ENCODE measurements around the gene CALB2.
"Not testable (repeated sequence)": the region's sequence is repeated elsewhere in the genome, so short reads cannot be mapped to it uniquely, and the experiment has no call there.

The CALB2 gene

DNA sequence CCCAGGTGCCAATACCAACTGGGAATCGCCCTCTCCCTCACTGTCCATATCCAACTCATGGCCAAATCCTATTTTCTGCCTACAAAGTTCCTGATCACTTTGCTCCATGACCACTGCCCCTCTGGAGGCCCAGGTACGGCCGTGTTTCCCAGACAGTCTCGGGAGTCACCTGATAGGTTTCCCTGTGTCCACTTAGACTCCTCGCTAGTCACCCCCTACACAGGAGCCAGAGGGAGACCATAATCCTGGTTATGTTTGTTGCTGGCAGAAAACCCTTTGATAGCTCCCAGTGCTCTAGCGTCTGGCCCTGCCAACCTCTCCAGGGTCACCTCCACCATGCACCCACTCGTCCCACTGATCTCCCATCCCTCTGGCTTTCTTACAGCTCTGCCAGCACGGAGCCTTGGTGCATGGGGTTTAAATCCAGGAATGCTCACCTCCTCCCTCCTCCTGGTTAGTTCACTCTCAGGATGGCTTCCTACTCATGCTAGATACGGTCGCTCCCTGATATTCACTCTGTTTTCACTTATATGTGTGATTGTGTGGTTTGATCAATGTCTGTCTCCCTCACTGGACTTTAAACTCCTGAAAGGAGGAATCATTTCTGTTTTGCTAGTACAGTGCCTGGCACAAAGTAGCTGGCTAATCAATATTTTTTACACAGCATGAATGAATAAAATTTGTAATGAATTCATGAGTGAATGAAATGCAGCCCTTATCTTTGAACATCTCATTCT is 7.5 kb upstream of the CALB2 start:
- no peak for DNase-seq (ENCODE audit: low read depth, low spot score)
- no peak overlapping the region for H3K4me3 ChIP-seq (ENCODE audit: low read length)

DNA sequence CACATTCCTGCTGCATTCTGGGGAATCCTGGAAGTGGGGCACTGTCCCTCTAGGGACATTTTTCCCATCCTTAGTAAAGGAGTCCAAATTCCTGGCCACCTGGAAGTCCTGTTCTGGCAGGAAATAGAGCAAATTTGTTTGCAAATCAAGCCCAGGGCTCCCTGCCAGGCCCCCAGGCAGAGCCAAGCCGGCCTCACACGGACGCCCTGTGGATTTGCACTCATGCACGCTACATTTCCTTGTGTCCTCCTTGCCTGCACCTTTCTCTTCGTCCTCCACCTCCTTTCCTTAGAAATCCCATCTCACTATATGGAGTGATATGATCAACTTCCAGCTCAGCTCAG is 7.0 kb upstream of the CALB2 start:
- no peak for DNase-seq (ENCODE audit: low read depth, low spot score)
- H3K4me3 ChIP-seq (ENCODE audit: low read length), result no peak overlapping the region

DNA sequence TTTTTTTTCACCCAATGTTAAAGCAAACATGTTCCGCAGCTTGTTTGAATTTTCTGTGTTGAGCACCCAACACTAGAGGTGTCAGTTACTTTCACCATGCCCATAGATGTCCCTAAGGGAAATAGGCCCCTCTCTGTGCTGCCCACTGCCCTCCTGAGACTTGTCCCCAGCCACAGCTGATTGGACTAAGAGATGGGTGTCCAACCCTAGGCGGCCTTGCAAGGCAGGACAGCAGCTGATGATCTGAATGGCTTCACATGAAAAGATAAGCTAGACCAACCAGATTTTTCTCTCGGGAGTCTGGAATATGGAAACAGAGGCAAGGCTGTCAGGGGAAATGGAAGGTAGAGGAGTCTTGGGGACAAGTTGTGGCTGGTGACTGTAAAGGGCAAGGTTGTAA is 6.1 kb upstream of the CALB2 start:
- H3K4me3 ChIP-seq (ENCODE audit: low read length), result no peak overlapping the region
- no peak for DNase-seq (ENCODE audit: low read depth, low spot score)

DNA sequence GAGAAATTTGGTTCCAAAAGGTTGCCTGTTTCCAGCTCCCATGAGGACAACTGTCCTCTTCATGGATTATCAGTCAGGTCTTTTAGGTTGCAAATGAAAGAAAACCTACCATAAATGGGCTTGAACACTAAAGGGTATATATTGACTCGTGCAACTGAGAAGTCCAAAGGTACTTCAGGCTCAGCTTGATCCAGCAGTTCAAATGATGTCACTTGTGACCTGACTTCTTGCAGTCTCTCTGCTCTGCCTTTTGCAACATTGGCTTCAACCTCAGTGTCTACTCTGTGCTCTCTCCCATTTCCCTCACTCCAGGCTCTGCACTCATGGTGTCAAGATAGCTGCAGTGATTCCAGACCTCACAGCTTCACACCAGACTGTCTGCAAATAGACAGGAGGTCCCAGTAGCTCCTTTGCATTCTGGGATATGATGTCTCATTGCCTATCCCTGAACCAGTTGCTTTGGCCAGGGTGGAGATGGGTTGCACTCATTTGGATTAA is 5.5 kb upstream of the CALB2 start:
- DNase-seq (ENCODE audit: low read depth, low spot score), result no peak
- no peak overlapping the region for H3K4me3 ChIP-seq (ENCODE audit: low read length)

DNA sequence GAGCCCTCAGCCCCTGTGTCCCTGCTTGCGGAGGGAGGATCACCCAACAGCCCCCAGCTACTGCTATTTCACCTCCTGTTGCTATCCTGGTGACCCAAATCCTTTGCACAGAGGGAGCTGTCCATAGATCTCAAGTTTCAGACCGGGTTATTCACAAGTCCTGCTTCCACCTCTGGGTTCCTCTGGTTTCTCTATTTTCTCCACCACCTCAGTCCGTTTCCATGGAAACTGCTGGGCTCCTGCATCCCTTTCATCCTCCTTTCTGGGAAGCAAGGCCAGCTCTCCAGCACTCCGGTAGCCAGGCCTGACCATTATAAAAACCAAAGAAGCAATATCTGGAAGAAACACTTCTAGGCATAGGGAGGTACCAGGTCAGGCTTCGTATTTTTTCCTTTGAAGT is 4.8 kb upstream of the CALB2 start:
- no peak for DNase-seq (ENCODE audit: low read depth, low spot score)
- H3K4me3 ChIP-seq (ENCODE audit: low read length), result no peak overlapping the region

DNA sequence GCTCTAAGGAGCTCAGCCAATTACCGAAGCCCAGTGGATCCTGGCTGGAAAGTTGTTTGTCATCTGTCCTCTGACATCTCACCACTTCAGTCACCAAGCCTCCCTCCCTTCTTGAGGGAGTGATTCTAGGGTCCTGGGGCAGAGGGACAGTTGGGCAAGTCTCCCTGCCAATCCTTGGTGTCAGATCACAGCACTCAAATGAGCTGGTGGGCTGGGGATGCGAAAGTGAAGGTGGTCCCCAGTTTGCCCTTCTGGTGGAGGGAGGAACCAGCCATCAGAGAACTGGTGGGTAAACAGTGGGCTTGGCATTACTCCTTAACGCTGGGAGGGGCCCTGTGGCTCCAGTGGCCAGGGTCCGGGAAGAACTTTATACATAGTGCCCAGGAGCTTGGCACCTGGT is 4.4 kb upstream of the CALB2 start:
- no peak for DNase-seq (ENCODE audit: low read depth, low spot score)
- no peak overlapping the region for H3K4me3 ChIP-seq (ENCODE audit: low read length)

DNA sequence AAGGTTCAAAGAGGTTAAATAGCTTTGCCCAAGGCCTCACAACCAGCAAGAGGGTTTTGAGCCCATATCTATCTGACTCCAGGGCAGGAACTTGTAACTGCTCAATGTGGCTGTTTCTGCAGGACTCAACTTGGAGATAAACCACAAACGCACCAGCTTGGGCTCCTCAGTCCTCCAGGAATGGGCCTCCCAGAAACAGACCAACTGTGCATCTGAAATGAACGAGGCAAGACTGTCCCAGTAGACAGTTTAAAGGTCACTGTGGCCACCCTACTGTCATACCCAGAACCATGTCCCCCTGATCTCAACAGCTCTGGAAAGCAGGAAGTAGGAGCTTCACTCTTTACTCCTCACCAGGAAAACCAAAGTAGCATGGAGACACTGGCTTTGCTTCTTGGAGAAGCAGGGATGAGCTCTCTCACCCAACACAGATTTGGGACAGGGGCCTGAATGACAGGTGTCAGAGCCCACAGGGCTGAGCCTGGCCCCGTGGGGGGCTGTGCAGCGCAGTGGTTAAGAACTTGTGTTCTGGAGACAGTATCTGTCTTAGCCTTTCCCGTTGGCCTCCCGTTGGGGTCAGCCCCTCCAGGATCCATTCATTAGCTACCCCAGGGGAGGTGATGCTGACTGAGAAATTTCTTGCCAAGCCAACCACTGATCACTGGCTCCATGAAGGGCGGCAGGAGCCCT is 2.3 kb upstream of the CALB2 start:
- no peak overlapping the region for H3K4me3 ChIP-seq (ENCODE audit: low read length)

DNA sequence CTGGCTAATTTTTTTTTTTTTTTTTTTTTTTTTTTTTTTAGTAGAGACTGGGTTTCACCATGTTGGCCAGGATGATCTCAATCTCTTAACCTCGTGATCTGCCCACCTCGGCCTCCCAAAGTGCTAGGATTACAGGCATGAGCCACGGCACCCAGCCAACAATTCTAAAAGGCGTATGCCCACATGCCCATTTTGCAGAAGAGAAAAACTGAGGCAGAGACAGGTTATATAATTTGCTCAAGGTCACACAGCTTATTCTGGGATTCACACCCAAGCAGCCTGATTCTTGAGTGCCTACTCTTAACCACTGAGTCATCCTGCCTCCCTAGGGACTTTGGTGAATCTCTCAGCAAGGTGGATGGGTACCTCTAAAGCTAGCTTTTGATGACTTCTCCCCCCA is 1.6 kb upstream of the CALB2 start:
- not testable (repeated sequence) for H3K4me3 ChIP-seq (ENCODE audit: low read length); DNase-seq (ENCODE audit: low read depth, low spot score)

More for the DNA sequence above, 2.3 kb upstream of the CALB2 start:
- no peak for DNase-seq (ENCODE audit: low read depth, low spot score)

DNA sequence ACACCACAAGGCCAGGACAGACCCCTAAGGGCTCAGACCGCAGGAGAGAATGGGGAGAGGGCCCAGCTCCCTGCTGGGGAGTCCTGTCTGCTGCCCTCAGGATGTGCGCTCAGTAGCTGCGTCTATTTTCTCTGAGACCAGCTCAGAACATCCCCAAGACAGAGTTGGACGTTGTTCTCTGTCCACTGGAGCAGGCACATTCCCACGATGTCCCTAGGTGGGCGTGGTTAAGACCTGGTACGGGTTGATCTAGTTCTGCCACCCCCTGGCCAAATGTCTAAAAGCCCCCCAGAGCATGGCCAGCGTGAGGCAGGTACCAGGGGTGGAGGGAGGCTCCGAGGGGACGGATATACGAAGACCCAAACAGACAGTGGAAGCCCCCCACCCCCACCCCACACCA is 842 bp upstream of the CALB2 start:
- DNase-seq (ENCODE audit: low read depth, low spot score), result no peak
- H3K4me3 ChIP-seq (ENCODE audit: low read length), result no peak overlapping the region

DNA sequence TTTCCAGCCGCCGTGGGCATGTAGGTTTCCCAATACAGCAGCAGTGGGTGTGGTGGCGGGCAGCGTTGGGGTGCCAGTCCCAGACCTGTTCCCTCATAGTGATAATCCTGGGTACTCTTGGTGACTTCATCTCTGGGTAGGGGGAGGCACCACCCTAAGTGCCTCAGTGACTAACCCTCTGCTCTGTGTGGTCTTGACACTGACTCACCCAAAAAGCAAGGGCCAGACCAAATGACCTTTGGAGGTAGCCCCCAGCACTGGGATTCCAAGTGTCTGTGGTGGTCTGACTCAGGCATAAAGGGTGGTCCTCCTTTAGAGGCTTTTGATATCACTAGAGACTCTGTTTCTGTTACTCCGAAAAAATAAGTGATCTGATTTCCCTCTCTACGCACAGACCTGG is 908 bp downstream of the CALB2 start:
- DNase-seq (ENCODE audit: low read depth, low spot score), result no peak
- H3K4me3 ChIP-seq (ENCODE audit: low read length), result no peak overlapping the region

DNA sequence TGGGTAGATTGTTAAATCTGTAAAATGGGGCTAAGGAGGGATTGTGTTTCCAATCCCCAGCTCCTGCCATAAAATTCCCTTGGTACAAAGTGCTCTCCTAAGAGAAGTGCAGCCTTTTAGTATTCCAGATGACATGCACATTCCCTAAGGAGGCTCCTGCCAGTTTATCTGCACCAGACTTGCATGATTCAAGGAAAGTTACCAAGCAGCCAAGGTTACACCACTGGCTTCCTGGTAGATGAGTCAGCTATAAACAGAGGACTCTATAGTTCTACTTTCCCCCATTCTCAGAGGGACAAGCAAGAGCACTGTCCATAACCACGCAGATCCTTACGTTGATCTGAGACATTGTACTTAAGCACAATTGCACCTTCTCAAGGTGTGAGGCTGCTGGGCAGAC is 1.9 kb downstream of the CALB2 start:
- DNase-seq (ENCODE audit: low read depth, low spot score), result no peak
- H3K4me3 ChIP-seq (ENCODE audit: low read length), result no peak overlapping the region

DNA sequence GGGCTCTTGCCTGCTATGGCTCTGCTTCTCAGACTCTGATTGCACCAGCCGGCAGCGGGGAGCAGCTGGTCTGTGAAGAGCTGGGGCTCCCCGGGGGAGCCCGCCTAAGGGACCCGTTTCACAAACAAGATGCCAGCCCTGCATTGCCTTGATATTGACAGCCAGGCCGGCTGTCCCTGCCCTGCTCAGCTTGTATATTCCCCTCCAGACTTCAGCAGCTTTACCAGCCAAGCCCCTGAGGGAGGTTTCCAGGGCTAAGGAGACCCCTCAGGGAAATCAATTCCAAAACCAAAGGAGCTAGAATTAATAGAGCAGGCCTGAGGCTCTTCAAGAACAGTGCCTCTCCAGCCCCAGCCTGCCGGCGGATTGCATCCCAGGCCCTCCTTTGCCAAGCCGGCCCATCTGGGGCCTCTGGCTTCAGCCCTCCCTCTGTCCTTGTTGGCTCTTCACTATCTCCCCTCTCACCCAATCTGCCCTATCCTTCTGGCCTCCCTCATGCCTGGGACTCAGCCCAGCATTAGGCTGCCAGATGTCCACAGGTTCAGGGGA is 5.7 kb downstream of the CALB2 start:
- H3K4me3 ChIP-seq (ENCODE audit: low read length), result no peak overlapping the region
- no peak for DNase-seq (ENCODE audit: low read depth, low spot score)

DNA sequence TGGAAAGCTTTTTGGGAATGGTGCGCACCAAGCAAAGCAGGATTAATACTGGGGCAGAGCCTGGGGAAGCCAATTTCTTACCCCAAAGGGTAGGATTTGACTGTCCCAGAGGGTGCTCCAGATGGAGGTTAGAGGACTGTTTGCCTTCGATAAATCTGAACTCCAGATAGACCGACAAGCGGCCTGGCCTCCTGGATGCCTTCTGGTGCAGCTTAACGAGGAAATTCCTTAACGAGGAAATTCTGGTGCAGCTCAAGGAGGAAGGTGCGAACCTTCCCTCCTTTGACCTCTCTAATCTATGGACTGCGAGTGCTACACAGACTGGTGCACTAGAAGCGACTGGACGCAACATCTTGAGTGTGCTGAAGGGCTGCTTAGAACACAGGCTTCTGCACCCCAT is 6.5 kb downstream of the CALB2 start:
- no peak for DNase-seq (ENCODE audit: low read depth, low spot score)
- no peak overlapping the region for H3K4me3 ChIP-seq (ENCODE audit: low read length)

DNA sequence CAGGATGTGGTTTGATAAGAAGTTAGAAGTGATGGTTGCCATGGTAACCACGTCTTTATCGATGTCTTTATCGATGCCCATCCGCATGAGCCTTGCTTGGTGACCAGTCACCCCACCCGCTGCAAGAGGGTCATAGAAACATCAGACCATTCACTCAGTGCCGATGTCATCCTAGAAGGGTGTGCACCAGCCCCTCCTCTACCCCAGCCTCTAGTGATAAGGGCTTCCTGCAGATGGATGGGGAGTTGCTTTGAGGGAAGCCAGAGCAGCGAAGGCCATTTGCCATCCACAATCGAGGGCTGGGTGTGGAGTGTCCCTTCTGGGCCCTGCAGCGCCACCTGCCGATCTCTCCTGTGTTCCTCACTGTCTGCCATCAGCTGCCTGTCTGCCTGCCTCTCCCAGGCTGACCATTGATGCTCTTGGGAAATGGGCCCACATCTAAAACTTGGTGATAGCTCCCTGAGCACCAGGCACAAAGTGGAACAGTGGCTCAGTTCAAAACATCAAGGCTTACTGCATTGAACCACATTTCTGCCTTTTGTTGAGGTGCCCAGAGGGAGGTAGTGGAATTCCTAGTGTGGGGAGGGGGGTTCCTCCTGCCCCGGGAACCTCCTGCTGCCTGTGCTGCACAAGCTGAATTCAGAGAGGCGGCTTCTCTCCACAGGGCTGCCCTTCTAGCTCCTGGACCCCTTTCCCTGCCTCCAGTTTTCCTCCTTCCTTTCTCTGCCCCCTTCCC is 8.9 kb downstream of the CALB2 start:
- DNase-seq (ENCODE audit: low read depth, low spot score), result no peak
- H3K4me3 ChIP-seq (ENCODE audit: low read length), result no peak overlapping the region

DNA sequence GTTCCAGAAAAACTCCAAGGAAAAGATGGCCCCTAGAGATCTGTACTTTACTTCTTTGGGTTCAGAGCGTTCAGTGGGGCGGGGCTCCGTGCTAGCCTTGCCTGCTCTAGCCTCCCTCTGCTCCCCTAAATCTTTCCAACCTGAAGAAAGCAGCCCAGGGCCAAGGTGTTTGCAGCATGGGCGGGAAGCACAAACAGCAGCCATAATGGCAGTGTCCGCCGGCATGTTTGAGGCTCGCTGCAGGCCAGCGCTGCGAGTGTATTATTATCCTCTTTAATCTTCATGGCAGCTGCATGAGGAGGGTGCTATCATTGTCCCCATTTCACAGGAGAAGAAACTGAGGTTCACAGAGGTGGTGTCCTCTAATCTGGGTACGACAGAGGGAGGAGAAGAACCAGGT is 10.4 kb downstream of the CALB2 start:
- H3K4me3 ChIP-seq (ENCODE audit: low read length), result no peak overlapping the region

DNA sequence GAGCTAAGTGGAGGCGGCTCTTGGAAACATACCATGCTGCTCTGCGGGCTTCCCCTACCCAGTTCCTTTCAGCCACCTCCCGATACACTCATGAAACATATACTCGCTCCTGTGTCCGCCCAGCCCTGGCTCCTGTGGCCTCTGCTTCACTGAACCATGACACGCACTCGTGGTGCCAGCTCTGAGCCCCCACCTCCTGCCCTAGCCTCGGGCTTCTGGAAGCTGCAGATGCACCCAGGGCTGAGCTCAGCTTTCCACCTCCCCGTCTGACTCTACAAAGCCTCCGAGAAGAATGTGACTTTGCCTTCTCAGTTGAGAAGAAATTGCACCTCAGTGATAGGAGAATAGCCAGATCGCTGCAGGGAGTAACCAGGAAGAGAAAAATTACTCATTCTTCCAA is 11.0 kb downstream of the CALB2 start:
- DNase-seq (ENCODE audit: low read depth, low spot score), result no peak

More for the DNA sequence above, 10.4 kb downstream of the CALB2 start:
- no peak for DNase-seq (ENCODE audit: low read depth, low spot score)

DNA sequence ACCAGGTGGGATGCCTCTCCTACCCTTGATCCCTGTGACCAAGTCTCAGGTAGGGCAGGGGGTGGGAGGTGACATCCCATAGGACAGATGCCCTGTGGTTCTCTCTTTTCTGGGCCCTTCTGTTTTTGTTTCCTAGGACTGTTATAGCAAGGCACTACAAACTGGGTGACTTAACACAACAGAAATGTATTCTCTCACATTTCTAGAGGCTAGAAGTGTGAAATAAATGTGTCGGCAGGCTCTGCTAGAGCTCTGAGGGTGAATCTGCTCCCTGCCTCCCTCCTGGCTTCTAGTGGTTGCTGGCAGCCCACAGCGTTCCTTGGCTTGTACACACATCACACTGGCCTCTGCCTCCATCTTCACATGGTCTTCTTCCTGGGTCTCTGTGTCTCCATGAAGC is 12.7 kb downstream of the CALB2 start:
- DNase-seq (ENCODE audit: low read depth, low spot score), result no peak
- H3K4me3 ChIP-seq (ENCODE audit: low read length), result no peak overlapping the region

More for the DNA sequence above, 11.0 kb downstream of the CALB2 start:
- no peak overlapping the region for H3K4me3 ChIP-seq (ENCODE audit: low read length)

DNA sequence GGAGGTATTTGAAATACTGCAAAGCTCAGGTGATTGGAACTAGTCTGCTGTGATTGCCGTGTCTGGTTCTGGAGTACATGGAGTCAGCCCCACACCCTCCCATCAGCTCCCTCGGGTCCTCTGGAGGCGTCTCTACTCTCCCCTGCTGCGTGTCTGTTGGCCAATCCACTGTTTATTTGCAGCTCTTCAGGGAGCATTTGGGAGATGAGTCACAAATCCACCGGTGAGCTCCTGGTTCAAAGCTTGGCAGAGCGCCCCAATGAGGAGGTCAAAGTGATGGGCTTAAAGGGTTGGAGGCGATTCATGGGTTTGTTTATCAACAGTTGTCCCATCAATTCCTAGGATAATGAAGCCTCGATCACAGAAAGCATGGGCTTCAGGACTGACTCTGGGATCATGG is 14.6 kb downstream of the CALB2 start:
- DNase-seq (ENCODE audit: low read depth, low spot score), result no peak

DNA sequence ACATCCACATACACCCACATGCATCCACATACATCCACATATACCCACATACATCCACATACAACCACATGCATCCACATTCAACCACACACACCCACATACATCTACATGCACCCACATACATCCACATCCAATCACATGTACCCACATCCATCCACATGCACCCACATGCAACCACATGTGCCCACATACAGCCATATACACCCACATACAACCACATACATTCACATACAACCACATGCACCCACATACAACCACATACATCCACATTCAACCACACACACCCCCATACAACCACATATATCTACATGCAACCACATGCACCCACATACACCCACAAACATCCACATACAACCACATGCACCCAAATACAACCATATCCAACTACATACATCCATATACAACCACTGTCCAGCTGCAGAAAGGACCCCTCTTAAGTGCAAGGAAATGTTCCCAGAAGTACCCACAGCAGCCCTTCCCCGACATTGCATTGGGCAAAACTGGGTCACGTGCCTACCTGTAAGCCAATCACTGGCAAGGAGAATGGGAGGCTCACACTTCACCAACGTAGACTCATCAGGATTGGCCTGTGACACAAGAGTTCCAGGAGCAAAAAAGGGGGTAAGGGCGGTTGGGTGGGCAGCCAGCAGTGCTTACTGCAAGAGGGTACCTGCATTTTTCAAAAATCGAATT is 18.1 kb downstream of the CALB2 start:
- no peak for DNase-seq (ENCODE audit: low read depth, low spot score)
- no peak overlapping the region for H3K4me3 ChIP-seq (ENCODE audit: low read length)

More for the DNA sequence above, 14.6 kb downstream of the CALB2 start:
- H3K4me3 ChIP-seq (ENCODE audit: low read length), result no peak overlapping the region

All from Jurkat, Clone E6-1 (cell line).